GM21529 (cell line): ENCODE results near the gene ROR2.

Source experiments
- ATAC-seq: cut with Tn5 transposase; IDR thresholded peaks from one replicate; pipeline ENCODE4 v1.9.1; 2021; ENCODE audit not compliant: unreplicated experiment

Gene ROR2

DNA sequence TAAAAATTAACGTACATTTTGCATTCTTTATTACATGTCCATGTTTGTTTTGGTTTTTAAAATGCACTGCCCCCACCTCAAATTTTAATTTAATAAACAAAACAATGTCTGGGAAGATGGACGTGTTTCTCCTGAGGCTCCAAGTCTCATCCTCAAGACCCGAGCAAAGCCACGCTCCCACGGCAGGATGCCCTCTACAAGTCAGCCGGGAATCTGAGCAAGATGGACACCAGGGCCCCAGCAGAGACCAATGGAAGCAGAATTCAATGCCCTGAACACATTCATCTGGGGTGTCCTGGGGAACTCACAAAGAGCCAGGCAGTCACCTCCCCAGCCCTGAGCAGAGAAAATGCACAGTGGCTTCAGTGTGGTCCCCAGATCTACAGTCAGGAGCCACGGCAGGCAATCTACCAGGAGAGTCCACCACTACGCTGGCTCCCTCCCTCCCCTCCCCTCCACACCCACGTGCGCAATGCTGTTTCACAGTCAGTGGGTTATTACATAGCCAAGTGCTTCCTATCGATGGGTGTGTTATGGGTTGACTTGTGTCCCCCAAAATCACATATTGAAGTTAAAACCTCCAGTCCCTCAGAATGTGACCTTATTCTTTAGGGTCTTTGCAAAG lies 129.8 kb downstream of the ROR2 start:
- ATAC-seq: no peak

DNA sequence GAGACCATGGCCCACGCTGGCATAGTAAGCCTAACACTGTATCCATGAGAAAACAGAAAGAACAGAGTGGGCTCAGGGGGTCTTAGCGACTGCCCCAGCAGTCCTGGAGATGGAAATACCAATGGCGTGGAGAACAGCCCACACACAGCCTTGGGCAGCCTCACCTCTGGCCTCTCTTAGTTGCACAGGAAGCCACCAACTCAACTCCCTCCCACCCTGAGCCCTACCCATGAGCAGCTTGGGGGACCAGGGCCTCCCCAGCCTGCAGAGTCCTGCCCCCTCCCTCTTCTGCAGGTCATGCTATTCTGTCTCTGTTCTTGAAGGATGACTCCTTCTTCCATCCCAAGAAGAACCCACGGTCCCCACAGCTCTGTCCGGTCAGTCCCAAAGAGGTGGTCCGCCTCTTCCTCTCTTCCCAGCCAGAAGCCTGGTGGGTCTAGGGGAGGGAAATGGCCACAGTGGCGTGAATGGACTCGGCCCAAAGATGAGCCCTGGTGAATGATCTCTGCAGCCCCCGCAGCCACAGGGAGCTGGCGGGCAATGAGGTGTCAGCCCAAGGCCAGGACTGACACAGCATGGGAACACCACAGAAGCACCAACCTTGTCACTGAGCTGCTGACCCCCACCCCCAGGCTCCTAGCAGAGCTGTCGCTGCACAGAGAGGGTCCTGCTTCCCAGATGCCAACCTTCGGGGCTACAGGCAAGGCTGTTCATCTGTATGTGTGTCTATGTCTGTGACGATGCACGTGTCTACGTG lies 131.2 kb downstream of the ROR2 start:
- ATAC-seq: no peak

DNA sequence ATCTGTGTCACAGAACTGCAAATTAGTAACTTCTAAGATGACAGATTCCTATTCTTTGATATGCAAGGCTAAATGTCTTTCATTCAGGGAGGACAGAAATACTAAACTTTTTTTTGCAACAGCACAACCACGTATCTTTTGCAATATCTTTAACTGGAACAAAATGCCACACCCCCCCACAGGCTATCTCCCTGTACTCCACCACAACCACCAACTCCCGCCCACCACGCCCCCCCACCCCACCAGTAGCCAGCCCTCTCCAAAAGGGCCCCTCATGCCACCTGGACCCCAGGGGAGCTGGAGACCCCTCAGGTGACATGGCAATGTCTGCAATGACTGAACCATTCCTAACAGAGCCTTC lies 131.8 kb downstream of the ROR2 start:
- ATAC-seq: no peak

DNA sequence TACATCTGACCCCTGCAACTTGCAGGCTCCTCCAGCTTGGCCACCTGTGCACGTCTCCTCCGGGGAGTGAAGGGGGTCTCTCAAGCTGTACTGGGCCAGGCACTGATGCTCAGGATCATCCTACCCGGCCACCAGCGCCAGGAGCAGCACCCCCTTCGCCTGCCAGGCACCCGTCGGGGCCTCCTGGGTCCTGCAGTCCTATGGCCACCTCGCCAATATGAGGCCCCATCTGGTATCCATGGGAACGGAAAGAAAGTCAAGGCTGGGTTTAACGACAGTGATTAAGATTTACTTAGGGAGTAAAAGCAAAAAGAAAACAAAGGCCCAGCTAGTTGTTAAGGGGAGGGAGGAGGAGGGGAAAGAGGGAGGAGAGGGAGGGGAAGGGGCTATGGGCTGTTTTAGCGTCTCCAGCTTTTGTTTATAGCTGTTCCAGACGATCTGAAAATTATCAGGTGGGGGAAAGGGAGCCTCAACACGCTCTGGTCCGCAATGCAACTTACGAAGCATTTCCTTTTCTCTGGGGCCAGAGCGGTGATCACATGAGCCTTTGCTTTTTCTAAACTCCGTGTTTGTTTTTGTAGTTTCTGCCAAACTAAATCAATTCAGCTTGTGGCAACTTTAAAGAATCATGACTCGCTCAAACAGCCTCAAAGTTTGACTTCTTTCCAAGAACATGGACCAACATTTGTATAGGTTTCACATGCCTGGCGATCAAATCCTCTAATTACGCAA lies 132.4 kb downstream of the ROR2 start:
- ATAC-seq: no peak

DNA sequence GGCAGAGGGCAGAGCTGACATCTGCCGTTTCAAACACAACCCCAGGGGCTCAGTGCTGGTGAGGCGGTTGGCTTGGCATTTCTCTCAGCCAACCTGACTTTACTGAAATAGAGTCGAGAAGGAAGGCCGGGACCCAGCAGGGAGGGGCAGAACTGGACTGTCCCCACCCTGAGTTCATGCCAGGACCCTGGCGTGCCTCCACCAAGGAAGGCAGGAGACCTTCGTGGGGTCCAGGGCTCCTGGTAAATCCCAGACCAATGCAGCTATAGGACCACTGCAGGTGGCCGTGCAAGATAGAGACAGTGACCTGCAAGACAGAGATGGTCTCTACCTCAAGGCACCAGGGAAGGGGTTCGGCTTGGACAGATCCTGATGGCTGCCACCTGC lies 132.9 kb downstream of the ROR2 start:
- no peak for ATAC-seq

GRCh38 chr9:91816356-91816755 lies 133.7 kb downstream of the ROR2 start:
- no peak for ATAC-seq

DNA sequence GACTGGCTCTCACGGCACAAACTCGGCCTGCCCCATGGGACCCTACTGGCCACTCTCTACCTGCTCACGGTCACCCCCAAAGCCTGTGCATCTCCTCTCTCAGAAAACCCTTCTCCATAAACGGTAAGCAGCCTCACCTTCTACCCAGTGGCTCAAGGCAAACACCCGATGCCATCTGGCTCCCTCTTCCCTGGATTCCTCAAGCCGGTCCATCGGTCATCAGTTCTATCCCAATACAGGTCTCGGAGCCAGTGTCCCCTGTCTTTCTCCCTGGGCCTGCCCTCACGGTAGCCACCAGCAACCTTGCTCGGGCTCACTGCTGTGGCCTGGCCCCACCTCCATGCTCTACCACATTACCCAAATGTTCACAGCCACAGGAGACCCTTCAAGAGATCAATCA lies 134.1 kb downstream of the ROR2 start:
- ATAC-seq: no peak

DNA sequence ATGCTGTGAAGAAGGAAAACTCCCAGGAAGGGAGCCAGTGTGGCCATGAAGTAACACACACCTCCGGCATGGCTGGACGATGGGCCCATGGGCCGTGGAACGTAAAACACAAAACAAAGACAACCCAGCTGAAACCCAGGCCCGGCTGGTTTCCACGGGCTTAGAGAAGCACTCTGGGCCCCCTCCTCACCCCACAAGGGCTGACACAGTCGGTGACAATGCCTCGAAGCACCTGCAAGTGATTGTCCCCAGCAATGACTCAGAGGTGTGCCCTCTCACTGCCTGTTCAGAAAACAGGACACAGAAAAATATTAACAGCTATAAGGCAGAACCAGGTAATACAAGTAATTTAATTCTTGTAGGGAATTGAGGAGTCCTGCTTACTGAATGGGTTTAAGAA lies 135.3 kb downstream of the ROR2 start:
- no peak for ATAC-seq

DNA sequence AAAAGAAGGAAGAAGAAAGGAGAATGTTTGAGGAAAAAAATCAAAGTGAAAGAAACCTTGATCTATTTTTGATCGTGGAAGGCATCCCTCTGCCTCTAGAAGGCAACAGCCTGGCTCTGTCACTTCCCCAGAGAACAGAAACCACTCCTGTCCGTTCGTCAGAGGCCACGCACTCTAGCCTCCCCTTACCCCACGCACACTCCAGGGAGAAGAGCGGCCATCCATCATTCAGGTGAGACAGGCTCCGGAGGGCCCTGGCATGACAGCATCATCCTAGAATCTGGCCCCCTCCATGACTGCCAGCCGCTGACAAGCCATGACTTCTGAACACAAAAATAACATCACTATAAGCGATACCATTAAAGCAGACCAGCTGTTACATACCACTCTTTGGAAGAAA lies 135.8 kb downstream of the ROR2 start:
- no peak for ATAC-seq

DNA sequence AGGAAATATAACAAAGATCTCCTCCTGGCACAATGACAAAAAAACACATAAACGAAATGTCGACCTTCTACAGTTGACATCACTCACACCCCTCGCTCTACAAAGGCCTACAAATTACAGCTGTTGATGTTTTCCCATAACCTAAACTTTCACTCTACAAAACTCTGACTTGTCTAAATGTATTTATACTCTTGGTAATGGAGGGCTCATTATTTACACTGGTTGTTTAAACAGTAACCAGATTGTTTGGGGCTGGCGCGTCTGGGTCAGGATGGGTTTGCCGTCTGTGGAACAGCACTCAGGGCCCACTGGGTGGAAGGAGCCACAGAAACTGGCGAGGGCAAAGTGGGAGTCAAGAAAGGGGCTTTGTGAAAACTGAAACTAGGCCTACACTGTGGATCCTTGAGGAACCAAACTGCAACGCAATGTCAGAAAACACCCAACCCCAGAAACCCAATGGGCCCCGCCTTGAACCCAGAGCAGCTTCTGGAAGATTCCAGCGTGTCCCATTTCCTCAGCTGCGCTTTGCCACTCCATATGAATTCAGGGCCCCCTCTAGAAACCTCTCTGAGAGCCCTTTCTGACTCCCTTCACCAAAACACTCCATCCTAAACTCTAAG lies 136.7 kb downstream of the ROR2 start:
- ATAC-seq: no peak

DNA sequence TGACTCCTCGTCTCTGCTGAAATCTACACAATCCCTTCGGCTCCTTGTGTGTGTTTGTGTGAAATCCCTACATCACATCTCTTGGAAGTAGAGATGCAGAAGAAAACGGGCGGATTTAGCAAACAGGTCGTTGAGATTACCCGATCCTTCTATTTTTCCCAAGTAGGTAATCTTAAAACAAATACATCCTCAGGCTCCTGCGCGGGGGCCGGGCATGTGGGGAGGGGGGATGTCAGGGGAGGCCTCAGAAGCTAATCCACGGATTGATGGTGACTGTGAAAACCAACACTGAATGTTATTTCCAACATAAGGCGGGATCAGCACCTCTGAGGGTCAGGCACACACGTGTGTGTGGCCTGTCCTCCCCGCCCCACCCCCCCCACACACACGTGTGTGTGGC lies 137.8 kb downstream of the ROR2 start:
- no peak for ATAC-seq

DNA sequence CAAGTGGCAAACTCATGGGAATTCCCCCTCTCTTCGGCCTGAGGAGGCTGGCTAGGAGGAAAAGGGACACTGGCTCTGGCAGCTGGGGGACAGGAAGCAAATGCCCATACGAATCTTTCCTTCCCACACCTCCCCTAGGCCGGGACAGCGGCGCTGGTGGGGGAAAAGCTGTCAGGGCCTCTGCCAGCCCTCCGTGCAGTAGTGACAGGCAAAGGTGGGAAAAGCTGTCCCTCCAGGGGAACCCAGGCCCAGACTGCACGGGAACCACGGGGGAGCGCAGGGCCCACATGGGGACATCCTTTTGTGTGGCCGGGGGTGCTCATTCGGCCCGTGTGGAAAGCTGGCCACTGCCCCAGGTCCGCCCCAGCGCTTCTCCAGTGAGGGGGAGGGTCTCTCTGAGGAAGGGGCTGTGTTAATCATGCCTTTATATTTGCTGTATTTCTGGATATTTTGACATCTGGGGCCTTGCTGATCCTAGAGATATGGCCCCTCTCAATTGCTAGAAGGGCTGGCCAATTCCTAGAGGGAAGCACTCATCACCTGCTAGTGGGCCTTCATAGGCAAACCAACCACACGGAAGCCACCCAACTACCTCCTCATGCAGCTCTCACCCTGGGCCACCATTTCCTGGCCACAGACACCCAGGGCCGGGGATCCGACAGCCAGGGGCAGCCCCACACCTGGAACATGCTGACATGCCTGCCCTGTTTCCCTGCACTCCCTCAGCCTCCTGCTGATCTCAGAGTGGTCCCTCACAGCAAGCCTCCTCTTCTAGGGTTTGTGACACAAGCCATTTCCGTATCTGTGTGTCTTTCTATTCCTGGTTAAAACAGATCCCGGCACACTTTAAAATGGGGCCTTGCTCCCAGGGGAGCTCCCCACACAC lies 138.8 kb downstream of the ROR2 start:
- ATAC-seq: no peak

GRCh38 chr9:91810286-91810905 lies 139.6 kb downstream of the ROR2 start:
- ATAC-seq: no peak

DNA sequence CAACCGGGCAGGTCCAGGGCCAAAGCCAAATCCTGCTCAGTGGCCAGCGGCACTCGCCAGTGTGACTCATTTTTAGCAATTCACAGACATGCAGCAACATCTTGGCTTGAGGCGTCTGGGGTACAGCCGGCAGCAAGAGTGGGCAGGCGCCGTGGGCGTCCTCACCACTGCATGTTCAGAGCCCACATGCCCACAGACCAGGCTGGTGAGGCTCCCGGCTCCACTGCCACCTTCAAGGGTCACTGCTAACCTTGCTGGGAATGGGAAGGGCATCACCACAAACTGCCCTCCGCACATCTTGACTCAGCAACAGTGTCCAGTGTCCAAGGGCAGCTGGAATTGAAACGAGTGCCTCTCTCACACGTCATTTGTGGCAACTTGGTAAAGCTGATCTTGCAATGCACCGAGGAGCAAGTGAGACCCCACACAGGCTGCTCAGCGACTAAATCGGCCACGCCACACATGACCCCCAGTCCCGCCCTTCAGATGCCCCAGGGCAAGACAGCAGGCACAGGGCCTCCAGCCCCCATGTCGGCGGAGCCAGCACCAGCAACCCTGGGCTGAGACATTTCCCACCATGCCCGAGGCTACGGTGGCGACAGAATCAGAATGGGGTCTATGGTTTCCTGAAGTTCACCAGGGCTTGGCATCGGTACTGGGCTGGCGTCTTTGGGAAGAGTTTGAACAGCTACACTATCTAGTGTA lies 140.3 kb downstream of the ROR2 start:
- no peak for ATAC-seq

DNA sequence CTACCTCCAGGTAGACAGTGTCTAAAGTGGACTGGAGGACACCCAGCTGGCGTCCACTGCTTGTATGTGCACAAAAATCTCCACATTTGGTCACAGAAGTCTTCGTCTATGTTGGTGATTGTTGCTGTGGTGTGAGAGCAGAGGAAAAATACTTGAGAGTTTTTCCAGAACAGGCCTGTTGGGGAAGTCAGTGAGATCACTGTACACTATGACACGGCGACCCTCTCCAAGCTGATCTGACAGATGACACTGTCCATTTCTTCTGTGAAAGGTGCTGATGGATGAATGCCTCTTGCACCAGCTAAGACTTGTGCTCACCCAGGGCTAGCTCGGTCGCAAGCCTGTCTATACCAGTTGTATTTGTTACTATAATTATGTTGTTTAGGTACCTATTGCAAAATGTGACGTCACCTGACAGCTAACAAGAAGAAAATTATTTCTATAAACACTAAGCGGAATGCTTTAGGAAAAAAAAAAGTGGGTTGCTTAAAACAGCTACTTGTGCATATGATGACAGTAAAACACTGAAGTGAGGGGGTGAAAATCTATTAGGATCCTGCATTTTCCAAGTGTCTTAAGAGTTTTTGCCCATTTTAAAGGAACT lies 142.3 kb downstream of the ROR2 start:
- no peak for ATAC-seq

DNA sequence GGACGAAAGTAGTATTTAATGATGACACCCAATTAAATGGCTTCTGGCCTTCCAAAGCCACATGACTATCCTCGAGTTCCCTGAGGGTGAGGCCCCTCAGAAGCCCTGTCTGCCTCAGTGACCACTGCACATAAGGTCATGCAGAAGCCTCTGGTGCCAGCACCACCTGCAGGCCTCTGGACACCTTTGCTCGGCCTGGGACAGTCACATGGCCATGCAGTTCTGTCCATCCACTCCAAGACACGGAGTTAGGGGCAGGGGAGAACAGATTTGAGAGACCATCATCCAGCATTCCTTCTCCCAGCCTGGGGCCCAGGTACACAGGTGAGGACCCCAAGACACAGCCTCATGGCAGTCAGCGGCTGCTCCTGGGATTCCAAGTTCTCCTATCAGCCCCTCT lies 145.0 kb downstream of the ROR2 start:
- no peak for ATAC-seq

GRCh38 chr9:91803970-91804752 lies 145.9 kb downstream of the ROR2 start:
- ATAC-seq: no peak

DNA sequence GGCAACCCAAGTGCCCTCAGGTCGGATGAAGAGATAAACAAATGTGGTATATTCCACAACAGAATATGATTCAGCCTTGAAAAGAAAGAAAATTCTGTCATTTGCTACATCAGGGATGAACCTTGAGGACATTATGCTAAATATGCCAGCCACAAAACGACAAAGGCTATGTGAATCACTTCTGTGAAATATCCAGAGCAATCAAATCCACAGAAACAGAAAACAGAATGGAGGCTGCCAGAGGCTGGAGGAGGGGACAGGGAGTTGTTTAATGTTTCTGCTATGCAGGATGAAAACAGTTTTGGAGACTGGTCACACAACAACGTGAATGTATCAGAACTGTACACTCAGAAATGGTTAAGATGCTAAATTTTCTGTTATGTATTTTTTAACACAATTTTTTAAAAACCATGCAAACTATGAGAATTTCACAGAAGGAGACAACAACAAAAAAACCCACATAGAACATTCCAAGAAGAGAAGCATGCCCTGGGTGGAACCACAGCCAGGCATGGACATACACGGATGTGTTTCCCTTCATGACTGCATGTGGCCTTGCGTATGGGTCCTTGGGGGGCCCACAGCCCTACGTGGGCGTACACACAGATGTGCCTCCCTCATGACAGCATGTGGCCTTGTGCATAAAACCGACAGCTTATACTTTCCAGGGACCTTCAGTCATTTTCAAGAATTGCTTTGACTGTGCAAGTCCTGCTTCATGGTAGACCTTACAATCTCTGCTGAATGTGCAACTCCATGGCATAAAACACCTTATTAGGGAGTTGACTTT lies 146.7 kb downstream of the ROR2 start:
- no peak for ATAC-seq
